Measurements from ENCODE around the gene THSD4. TPM values are rescaled to one million over a fixed set of nuclear protein-coding genes. Genes with fewer than 3 reads are reported as not detected.

THSD4 gene
- polyA plus RNA-seq, 2 of the 4 experiments (the other 2 are of a cell fraction) = 15.8 to 40.7 TPM

DNA sequence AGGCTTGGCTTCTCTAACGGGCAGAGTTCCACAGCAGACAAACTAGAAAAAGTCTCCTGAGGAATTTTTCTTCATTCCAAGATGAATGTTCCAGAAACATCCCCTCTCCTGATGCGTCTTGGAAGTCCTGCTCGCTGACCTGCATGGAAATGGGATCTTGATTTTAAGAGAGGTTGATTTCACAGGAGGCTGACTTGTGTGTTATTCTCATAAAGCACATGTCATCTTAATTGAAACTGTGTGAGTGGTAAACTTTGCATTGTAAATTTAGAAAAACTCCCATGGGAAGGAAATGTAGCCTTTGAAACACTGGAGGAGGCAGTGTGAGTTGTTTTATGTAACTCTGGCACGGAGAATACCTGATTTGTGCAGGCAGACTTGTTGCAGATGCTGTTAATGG, 357.3 kb downstream of the THSD4 start:
- no peak for ATAC-seq
- FAIRE-seq = no peak
- CTCF ChIA-PET = no interaction called here

GRCh38 chr15:71473751-71474150, 358.5 kb downstream of the THSD4 start:
- peaks cover 10% of the 10 kb centered on the region for H3K4me1 ChIP-seq
- DNase-seq (ENCODE audit: low read depth in 1 of 2, low spot score in 1 of 2) (no peak), FAIRE-seq (no peak), ATAC-seq (no peak)
- H3K9me3 ChIP-seq = no peaks in the 10 kb centered on the region
- POLR2A ChIA-PET = no interaction called here
- CTCF ChIA-PET = no interaction called here
- H3K27ac ChIP-seq = no peak overlapping the region
- no peak for TF ChIP-seq HOXB5 (CRISPR knock-in tag; IDR thresholded peaks at IDR 0.05)
- no peak for TF ChIP-seq PHF8 (IDR thresholded peaks at IDR 0.05; ENCODE audit: borderline replicate concordance, low read depth)
- no peak for TF ChIP-seq MAFK (IDR thresholded peaks at IDR 0.05; ENCODE audit: partially characterized antibody)
- no peak for TF ChIP-seq RCOR1 (IDR thresholded peaks at IDR 0.05; ENCODE audit: low read depth, low read length)
- TF ChIP-seq, protein P1, sequence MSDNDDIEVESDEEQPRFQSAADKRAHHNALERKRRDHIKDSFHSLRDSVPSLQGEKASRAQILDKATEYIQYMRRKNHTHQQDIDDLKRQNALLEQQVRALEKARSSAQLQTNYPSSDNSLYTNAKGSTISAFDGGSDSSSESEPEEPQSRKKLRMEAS (IDR thresholded peaks at IDR 0.05) = no peak
- TF ChIP-seq ZSCAN20 (CRISPR knock-in tag; IDR thresholded peaks at IDR 0.05) = no peak
- TF ChIP-seq CHD4 (IDR thresholded peaks at IDR 0.05; ENCODE audit: borderline replicate concordance) = no peak
- TF ChIP-seq CEBPB (IDR thresholded peaks at IDR 0.05) = no peak
- TF ChIP-seq ZNF302 (CRISPR knock-in tag; IDR thresholded peaks at IDR 0.05) = no peak
- no peak for TF ChIP-seq ELK1 (IDR thresholded peaks at IDR 0.05; ENCODE audit: low read depth, low read length)
- TF ChIP-seq BHLHE40 (IDR thresholded peaks at IDR 0.05; ENCODE audit: low read depth, low read length) = no peak
- no peak for TF ChIP-seq HOXB13 (CRISPR knock-in tag; IDR thresholded peaks at IDR 0.05; ENCODE audit: low read depth)
- TF ChIP-seq FOXS1 (CRISPR knock-in tag; IDR thresholded peaks at IDR 0.05) = no peak
- TF ChIP-seq POLR2A (IDR thresholded peaks at IDR 0.05; ENCODE audit: low read length) = no peak
- TF ChIP-seq, protein P2, sequence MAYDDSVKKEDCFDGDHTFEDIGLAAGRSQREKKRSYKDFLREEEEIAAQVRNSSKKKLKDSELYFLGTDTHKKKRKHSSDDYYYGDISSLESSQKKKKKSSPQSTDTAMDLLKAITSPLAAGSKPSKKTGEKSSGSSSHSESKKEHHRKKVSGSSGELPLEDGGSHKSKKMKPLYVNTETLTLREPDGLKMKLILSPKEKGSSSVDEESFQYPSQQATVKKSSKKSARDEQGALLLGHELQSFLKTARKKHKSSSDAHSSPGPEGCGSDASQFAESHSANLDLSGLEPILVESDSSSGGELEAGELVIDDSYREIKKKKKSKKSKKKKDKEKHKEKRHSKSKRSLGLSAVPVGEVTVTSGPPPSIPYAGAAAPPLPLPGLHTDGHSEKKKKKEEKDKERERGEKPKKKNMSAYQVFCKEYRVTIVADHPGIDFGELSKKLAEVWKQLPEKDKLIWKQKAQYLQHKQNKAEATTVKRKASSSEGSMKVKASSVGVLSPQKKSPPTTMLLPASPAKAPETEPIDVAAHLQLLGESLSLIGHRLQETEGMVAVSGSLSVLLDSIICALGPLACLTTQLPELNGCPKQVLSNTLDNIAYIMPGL (CRISPR knock-in tag; IDR thresholded peaks at IDR 0.05; ENCODE audit: borderline replicate concordance) = no peak
- TF ChIP-seq GATA3 (IDR thresholded peaks at IDR 0.05; ENCODE audit: borderline replicate concordance) = no peak
- no peak overlapping the region for H3K4me3 ChIP-seq
- H3K4me2 ChIP-seq = no peak overlapping the region
- WGBS (ENCODE audit: missing lambda C conversion rate) = 78% methylated on average over 3 of the region's 3 CpGs

More for the DNA sequence above, 357.3 kb downstream of the THSD4 start:
- POLR2A ChIA-PET = no interaction called here
- Histone ChIP-seq H3K27ac (0 out of 6 replicates have a peak overlapping the region, but pooled peaks of 1 of the 2 experiments have one; percentile 16), H3K4me2 (no peak overlapping the region), H3K9me3 (no peaks in the 10 kb centered on the region), H3K4me1 (peaks cover 10% of the 10 kb centered on the region), H3K4me3 (no peak overlapping the region)
- TF ChIP-seq NFE2L2 (conservative IDR thresholded peaks at IDR 0.05; ENCODE audit: low read length) (no peak), USF2 (IDR thresholded peaks at IDR 0.05) (no peak), EHF (CRISPR knock-in tag; IDR thresholded peaks at IDR 0.05) (no peak), NR3C1 (IDR thresholded peaks at IDR 0.05) (no peak)
- TF ChIP-seq, protein P1 (IDR thresholded peaks at IDR 0.05) = no peak
- DNase-seq (ENCODE audit: low read depth in 1 of 2, low spot score in 1 of 2) = no peak
- WGBS (ENCODE audit: missing lambda C conversion rate) = 91% methylated on average over 4 of the region's 4 CpGs

DNA sequence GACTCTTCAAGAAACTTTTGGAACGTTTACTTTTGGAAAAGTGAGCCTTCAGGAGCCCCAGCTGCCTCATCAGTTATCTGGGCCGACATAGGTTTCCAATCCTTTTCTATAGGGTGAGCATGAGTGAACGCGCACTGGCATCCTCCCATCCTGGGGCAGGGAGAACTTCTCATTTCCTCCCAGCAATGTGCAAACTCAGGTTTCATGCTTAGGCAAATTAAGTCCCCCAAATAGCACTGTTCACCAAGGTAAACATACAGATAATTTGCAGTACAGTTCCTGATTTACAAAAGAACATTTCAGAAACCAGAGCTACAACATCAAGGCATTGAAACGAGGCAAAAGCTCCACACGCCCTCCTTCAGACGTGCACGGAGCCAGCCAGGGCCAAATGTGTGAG, 361.6 kb downstream of the THSD4 start:
- CTCF ChIA-PET = interaction anchor here (0.9 to 3.2 kb wide), 11 partner anchors 8 to 324 kb away, joined by 3 to 10 read pairs (median 4); no protein-coding TSS in a partner anchor
- no peak for ATAC-seq
- no peak for DNase-seq (ENCODE audit: low read depth in 1 of 2, low spot score in 1 of 2)

More for the DNA sequence above, 361.6 kb downstream of the THSD4 start:
- TF ChIP-seq CHD4 (IDR thresholded peaks at IDR 0.05; ENCODE audit: borderline replicate concordance) (no peak), SREBF2 (IDR thresholded peaks at IDR 0.05) (no peak), CBX2 (IDR thresholded peaks at IDR 0.05; ENCODE audit: borderline replicate concordance, low read depth) (no peak), POLR2A (IDR thresholded peaks at IDR 0.05; ENCODE audit: low read length) (no peak)
- TF ChIP-seq, protein P3, sequence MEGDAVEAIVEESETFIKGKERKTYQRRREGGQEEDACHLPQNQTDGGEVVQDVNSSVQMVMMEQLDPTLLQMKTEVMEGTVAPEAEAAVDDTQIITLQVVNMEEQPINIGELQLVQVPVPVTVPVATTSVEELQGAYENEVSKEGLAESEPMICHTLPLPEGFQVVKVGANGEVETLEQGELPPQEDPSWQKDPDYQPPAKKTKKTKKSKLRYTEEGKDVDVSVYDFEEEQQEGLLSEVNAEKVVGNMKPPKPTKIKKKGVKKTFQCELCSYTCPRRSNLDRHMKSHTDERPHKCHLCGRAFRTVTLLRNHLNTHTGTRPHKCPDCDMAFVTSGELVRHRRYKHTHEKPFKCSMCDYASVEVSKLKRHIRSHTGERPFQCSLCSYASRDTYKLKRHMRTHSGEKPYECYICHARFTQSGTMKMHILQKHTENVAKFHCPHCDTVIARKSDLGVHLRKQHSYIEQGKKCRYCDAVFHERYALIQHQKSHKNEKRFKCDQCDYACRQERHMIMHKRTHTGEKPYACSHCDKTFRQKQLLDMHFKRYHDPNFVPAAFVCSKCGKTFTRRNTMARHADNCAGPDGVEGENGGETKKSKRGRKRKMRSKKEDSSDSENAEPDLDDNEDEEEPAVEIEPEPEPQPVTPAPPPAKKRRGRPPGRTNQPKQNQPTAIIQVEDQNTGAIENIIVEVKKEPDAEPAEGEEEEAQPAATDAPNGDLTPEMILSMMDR (IDR thresholded peaks at IDR 0.05) = no peak
- no peak overlapping the region for H3K4me3 ChIP-seq
- H3K27ac ChIP-seq = no peak overlapping the region
- no peak overlapping the region for H3K4me2 ChIP-seq
- 84% methylated on average over 8 of the region's 8 CpGs for WGBS (ENCODE audit: missing lambda C conversion rate)
- H3K9me3 ChIP-seq = no peaks in the 10 kb centered on the region
- no peak for FAIRE-seq
- POLR2A ChIA-PET = no interaction called here
- H3K4me1 ChIP-seq = no peaks in the 10 kb centered on the region

Measured in A549 (cell line).